ENCODE data around the gene RSPH3.

DNA sequence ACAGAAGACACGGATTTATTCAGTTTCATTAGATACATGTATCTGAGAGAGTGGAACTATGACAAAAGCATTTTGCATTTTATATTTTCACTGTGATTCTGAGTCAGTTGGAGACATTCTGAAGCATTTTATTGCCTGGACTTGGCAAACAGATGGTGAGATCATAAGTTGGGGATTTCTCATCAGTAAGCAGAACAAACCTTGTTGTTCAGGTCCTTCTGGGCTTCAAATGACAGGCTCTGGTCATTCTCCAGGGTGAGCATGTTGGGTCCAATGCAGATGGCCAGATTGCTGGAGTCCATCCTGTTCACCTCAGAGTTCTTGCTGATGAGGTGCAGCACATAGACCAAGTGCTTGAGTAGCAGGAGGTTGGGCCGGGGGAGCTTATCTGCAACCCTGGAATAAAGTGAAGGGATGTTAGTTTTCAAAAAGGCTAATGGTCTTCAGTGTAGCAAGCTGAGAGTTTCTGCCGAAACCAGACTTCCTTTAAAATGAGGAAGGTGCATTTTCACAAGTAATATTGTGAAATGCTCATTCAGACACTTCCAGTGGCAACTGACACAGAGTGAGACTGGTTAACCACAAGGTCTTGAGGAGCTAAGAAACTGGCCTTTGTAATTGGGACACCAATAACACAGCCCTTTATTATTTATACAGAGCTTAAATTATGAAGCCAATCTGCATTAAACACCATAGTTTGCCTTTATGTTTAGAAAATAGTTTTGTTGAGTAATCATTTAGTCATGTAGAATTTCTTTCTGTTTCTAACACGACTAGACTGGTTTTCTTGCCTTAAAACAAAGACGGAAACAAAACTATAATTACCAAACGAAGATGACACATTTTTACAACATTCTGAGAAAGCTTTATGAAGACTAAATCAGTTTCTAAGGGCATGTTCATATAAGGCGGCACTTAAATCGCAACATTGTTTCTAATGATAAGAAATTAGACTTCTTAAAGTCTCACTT lies 39.2 kb upstream of the RSPH3 start:
- TF ChIP-seq FOXP2 (optimal IDR thresholded peaks at IDR 0.05; ENCODE audit: borderline replicate concordance, extremely low read depth, extremely low read length, insufficient read depth) = no peak
- no peak for TF ChIP-seq TAF1 (IDR thresholded peaks at IDR 0.05; ENCODE audit: borderline replicate concordance, insufficient read depth, low read length)
- no peak for TF ChIP-seq POLR2AphosphoS5 (IDR thresholded peaks at IDR 0.05; ENCODE audit: low read depth, low read length)

Data from PFSK-1 (cell line).